T-helper 9 cell (primary cell): ENCODE results near the gene AHSA1.

Experiments used
- DNase-seq: peaks from one replicate; pipeline ENCODE4 v3.0.0-alpha.2; 2020

AHSA1 gene

GRCh38 chr14:77474479-77475177, 16.7 kb downstream of the AHSA1 start:
- no peak for DNase-seq

GRCh38 chr14:77475432-77476115, 17.7 kb downstream of the AHSA1 start:
- no peak for DNase-seq

GRCh38 chr14:77478029-77478428, 20.1 kb downstream of the AHSA1 start:
- DNase-seq = no peak

GRCh38 chr14:77478796-77479195, 20.9 kb downstream of the AHSA1 start:
- DNase-seq = no peak

GRCh38 chr14:77482422-77482821, 24.5 kb downstream of the AHSA1 start:
- no peak for DNase-seq

- DNase-seq = no peak
Observed at GRCh38 chr14:77485256-77485655, 27.4 kb downstream of the AHSA1 start.

- DNase-seq = no peak
Observed at GRCh38 chr14:77485901-77486678, 28.2 kb downstream of the AHSA1 start.

GRCh38 chr14:77488558-77488957, 30.7 kb downstream of the AHSA1 start:
- no peak for DNase-seq

- DNase-seq = no peak
Observed at GRCh38 chr14:77489041-77489440, 31.1 kb downstream of the AHSA1 start.

GRCh38 chr14:77490347-77490986, 32.6 kb downstream of the AHSA1 start:
- no peak for DNase-seq

GRCh38 chr14:77491056-77491455, 33.2 kb downstream of the AHSA1 start:
- no peak for DNase-seq

GRCh38 chr14:77495334-77495733, 37.4 kb downstream of the AHSA1 start:
- DNase-seq = no peak

GRCh38 chr14:77498120-77498979, 40.5 kb downstream of the AHSA1 start, which contains the start of gene ISM2:
Gene ISM2 (minus strand): TSS chr14:77498816. CDS start chr14:77498793, 23 bp downstream.
- DNase-seq = peak; percentile 6

GRCh38 chr14:77498984-77499527, 41.2 kb downstream of the AHSA1 start:
- DNase-seq = no peak

- DNase-seq = no peak
Observed at GRCh38 chr14:77502109-77502782, 44.4 kb downstream of the AHSA1 start.

GRCh38 chr14:77503138-77503537, 45.2 kb downstream of the AHSA1 start:
- DNase-seq = no peak

- DNase-seq = no peak
Observed at GRCh38 chr14:77505031-77505430, 47.1 kb downstream of the AHSA1 start.

GRCh38 chr14:77507762-77508161, 49.9 kb downstream of the AHSA1 start:
- no peak for DNase-seq

- no peak for DNase-seq
Observed at GRCh38 chr14:77508249-77508648, 50.4 kb downstream of the AHSA1 start.

- no peak for DNase-seq
Observed at GRCh38 chr14:77508876-77509275, 51.0 kb downstream of the AHSA1 start.

GRCh38 chr14:77509366-77509765, 51.5 kb downstream of the AHSA1 start:
- DNase-seq = no peak
